ENCODE results near the gene DBT. TPM values are rescaled to one million over a fixed set of nuclear protein-coding genes. Genes with fewer than 3 reads are reported as not detected.
"Not testable (repeated sequence)": the region's sequence is repeated elsewhere in the genome, so short reads cannot be mapped to it uniquely, and the experiment has no call there.

DBT gene
- total RNA-seq, 1 donor: 7.7 TPM

GRCh38 chr1:100222428-100222827 is 27.2 kb downstream of the DBT start:
- TF ChIP-seq CTCF (IDR thresholded peaks at IDR 0.05; ENCODE audit: insufficient read depth, low read length): no peak
- DNase-seq (ENCODE audit: low read depth): no peak
- no peak overlapping the region for H3K4me3 ChIP-seq (ENCODE audit: low read depth, low read length)

GRCh38 chr1:100219883-100220282 is 29.8 kb downstream of the DBT start:
- TF ChIP-seq CTCF (IDR thresholded peaks at IDR 0.05; ENCODE audit: insufficient read depth, low read length): no peak
- no peak overlapping the region for H3K4me3 ChIP-seq (ENCODE audit: low read depth, low read length)
- peak; percentile 5 for DNase-seq (ENCODE audit: low read depth)

GRCh38 chr1:100219457-100219856 is 30.2 kb downstream of the DBT start:
- no peak for DNase-seq (ENCODE audit: low read depth)
- no peak for TF ChIP-seq CTCF (IDR thresholded peaks at IDR 0.05; ENCODE audit: insufficient read depth, low read length)
- H3K4me3 ChIP-seq (ENCODE audit: low read depth, low read length): no peak overlapping the region

GRCh38 chr1:100217834-100218233 is 31.8 kb downstream of the DBT start:
- no peak overlapping the region for H3K4me3 ChIP-seq (ENCODE audit: low read depth, low read length)
- DNase-seq (ENCODE audit: low read depth): no peak
- no peak for TF ChIP-seq CTCF (IDR thresholded peaks at IDR 0.05; ENCODE audit: insufficient read depth, low read length)

- no peak for TF ChIP-seq CTCF (IDR thresholded peaks at IDR 0.05; ENCODE audit: insufficient read depth, low read length)
- H3K4me3 ChIP-seq (ENCODE audit: low read depth, low read length): no peak overlapping the region
- DNase-seq (ENCODE audit: low read depth): no peak
Measured at GRCh38 chr1:100215101-100215500, 34.5 kb downstream of the DBT start.

GRCh38 chr1:100213141-100213540 is 36.5 kb downstream of the DBT start:
- no peak for DNase-seq (ENCODE audit: low read depth)
- no peak overlapping the region for H3K4me3 ChIP-seq (ENCODE audit: low read depth, low read length)
- no peak for TF ChIP-seq CTCF (IDR thresholded peaks at IDR 0.05; ENCODE audit: insufficient read depth, low read length)

- no peak for TF ChIP-seq CTCF (IDR thresholded peaks at IDR 0.05; ENCODE audit: insufficient read depth, low read length)
Measured at GRCh38 chr1:100206301-100206700, 43.3 kb downstream of the DBT start.

GRCh38 chr1:100205593-100205992 is 44.0 kb downstream of the DBT start:
- not testable (repeated sequence) for H3K4me3 ChIP-seq (ENCODE audit: low read depth, low read length); DNase-seq (ENCODE audit: low read depth)

More at GRCh38 chr1:100206301-100206700, 43.3 kb downstream of the DBT start:
- H3K4me3 ChIP-seq (ENCODE audit: low read depth, low read length): no peak overlapping the region
- no peak for DNase-seq (ENCODE audit: low read depth)

GRCh38 chr1:100205103-100205502 is 44.5 kb downstream of the DBT start:
- DNase-seq (ENCODE audit: low read depth); H3K4me3 ChIP-seq (ENCODE audit: low read depth, low read length): not testable (repeated sequence)

- not testable (repeated sequence) for H3K4me3 ChIP-seq (ENCODE audit: low read depth, low read length)
Measured at GRCh38 chr1:100202703-100203102, 46.9 kb downstream of the DBT start.

GRCh38 chr1:100200060-100200459 is 49.6 kb downstream of the DBT start:
- H3K4me3 ChIP-seq (ENCODE audit: low read depth, low read length); DNase-seq (ENCODE audit: low read depth): not testable (repeated sequence)

More at GRCh38 chr1:100202703-100203102, 46.9 kb downstream of the DBT start:
- DNase-seq (ENCODE audit: low read depth): not testable (repeated sequence)

Data from fibroblast of the aortic adventitia (primary cell).